ENCODE measurements around the gene TRAPPC14. TPM values are rescaled to one million over a fixed set of nuclear protein-coding genes. Genes with fewer than 3 reads are reported as not detected.

Gene TRAPPC14, protein sequence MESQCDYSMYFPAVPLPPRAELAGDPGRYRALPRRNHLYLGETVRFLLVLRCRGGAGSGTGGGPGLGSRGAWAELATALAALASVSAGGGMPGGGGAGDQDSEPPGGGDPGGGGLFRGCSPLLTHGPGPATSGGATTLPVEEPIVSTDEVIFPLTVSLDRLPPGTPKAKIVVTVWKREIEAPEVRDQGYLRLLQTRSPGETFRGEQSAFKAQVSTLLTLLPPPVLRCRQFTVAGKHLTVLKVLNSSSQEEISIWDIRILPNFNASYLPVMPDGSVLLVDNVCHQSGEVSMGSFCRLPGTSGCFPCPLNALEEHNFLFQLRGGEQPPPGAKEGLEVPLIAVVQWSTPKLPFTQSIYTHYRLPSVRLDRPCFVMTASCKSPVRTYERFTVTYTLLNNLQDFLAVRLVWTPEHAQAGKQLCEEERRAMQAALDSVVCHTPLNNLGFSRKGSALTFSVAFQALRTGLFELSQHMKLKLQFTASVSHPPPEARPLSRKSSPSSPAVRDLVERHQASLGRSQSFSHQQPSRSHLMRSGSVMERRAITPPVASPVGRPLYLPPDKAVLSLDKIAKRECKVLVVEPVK
- 9.6 to 15.3 TPM (median 14.0 TPM) in 5 replicates for total RNA-seq (2022; extraction: Qiagen RNA extraction; ENCODE audit: low read depth)

DNA sequence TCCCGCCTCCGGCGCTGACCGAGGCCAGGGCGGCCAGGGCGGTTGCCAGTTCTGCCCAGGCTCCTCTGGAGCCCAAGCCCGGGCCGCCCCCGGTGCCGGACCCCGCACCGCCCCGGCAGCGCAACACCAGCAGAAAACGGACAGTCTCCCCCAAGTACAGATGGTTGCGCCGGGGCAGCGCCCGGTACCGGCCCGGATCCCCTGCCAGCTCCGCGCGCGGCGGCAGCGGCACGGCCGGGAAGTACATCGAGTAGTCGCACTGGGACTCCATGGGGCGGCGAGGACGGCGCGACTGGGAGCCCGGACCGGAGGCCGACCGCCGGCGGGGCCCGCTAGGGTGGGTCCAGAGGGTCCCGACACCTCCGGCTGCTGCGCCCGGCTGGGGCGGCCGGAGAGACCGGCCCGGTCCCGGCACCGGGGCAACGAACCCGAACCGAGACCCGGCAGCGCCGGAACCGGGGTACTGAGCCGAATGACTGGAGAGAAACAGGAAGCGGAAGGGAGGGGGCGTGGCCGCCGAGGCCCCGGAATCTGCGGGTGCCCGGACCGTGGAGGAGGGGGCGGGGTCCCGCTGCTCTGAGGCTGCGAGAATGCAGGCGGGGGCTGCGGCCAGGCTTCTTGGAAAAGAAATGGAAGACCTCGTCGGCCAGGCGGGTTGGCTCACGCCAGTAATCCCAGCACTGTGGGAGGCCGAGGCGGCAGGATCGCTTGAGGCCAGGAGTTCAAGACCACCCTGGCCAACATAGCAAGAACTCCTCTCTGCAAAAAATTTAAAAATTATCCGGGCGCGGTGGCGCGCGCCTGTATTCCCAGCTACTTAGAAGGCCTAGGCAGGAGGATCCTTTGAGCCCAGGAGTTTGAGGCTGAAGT lies at the start of gene TRAPPC14:
Gene TRAPPC14, minus strand, starts transcription at position 495 of the 870 bp plus-strand sequence. Its CDS starts 224 bp downstream, at position 271.

DNA sequence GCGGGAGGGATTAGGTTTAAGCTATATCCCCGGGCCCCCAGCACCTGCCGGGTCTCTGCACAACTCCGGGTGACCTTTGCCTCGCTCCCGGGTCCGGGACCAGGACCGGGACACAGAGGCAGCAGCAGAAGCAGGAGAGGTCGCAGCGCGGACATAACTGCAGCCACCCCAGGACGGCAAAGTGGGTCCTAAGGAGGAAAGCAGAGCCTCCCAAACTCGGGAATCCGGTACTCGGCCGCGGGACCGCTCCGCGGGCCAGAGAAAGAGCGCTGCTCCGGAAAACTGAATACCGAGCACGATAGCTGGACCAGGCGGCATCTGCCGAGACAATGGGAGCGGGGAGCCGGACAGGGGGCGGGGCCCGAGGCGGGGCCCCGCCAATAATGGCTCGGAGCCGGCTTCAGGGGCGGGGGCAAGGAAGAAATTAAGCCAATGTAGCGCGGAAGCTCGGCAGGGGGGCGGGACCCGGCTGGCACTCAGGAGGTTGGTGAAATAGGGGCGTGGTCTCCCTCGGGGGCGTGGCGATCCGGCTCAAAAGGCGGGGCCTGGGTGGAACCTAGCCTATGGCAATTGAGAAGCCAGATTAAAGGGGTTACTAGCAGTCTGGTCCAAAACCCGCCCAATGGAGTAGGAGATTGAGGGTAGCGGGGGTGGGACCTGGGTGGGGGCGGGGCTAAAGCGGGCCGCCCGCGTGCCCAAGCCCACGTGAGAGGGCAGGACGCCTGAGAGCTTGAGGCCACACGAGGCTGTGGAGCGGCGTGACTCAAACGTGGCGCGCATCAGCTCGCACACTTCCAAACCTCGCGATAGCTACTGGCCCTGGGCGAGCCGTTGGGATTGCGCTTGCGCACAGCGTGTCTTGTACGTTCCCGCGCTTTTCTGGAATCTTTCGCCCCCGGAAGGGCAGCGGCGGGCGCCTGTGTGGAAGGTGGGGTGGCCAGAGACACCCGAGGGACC lies 18.8 kb upstream of the TRAPPC14 start, which contains the start of the genes GPC2 and STAG3:
Gene GPC2, minus strand, starts transcription at position 337 of the 957 bp plus-strand sequence. Its CDS starts 182 bp downstream, at position 155.
Gene STAG3, plus strand, starts transcription at position 874 of the 957 bp plus-strand sequence. CDS start 2,639 bp downstream, outside the sequence.

DNA sequence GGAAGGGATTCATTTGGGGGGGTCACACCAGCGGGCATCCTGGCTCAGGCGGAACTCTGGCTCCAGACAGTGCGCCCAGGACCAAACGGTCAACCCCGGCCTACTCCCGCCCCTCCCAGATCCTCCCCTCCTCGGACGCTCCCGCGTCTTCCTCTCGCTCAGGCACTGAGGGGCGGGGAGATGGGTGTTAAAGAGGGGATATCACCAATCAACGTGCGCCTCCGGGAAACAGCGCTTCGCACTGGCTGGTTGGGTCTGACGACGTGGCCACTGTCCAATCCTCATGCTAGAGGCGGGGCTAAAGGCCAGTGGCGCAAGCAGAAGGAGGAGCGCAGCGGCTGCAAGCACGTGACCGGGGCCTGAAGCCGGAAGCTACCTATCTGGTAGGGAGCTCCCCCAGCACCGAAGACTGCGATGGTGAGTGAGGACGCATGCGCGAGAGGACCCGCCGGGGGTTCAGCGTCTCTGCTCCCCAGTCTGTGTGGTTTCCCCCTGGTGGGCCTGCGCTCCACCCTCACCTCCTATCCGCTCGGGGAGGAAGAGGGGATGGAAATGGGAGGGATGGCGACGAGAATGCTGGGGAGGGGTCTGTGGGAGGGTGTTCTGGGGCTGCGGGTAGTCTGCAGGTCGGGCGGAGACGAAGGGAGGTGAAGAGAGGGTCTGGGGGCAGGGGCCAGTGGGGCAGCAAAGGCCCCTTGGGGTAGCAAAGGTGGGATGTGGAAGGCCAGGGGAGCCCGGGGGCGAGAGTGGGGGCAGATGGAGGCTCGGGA lies 9.8 kb downstream of the TRAPPC14 start, which contains the start of gene LAMTOR4:
Gene LAMTOR4, plus strand, starts transcription at position 360 of the 770 bp plus-strand sequence. Its CDS starts 55 bp downstream, at position 415.

DNA sequence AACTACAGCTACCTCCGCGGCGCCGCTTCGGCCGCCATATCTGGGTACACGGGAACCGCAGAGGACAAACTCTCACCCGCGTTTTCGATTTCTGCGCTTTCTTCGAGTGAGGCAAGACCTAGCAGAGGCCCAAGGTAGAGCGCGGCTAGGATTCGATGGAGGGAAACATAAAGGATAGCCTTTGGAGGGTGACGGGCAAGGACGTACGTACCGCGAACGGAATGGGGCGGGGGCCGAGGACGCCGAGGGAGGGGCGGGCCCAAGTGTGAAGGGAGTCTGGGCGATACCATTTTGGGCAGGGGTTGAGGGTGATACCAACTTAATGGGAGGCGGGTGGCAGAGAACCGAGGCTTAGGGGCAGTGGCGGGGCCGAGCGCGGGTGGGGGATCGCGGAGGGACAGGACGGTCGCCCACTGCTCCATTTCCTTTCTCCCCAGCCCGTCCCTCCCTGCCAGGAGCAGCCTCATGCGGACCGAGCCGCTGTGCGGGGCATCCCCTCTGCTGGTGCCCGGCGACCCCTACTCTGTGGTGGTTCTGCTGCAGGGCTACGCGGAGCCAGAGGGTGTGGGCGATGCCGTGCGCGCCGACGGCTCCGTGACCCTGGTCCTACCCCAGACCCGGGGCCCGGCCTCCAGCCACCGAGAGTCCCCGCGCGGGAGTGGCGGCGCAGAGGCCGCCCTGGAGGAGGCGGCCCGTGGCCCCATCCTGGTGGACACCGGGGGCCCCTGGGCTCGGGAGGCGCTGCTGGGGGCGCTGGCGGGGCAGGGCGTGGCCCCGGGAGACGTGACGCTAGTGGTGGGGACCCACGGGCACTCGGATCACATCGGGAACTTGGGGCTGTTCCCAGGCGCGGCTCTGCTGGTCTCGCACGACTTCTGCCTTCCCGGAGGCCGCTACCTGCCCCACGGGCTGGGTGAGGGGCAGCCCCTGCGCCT lies 31.3 kb downstream of the TRAPPC14 start, which contains the start of gene MBLAC1:
Gene MBLAC1, plus strand, starts transcription at position 37 of the 935 bp plus-strand sequence. Its CDS starts 429 bp downstream, at position 466.

DNA sequence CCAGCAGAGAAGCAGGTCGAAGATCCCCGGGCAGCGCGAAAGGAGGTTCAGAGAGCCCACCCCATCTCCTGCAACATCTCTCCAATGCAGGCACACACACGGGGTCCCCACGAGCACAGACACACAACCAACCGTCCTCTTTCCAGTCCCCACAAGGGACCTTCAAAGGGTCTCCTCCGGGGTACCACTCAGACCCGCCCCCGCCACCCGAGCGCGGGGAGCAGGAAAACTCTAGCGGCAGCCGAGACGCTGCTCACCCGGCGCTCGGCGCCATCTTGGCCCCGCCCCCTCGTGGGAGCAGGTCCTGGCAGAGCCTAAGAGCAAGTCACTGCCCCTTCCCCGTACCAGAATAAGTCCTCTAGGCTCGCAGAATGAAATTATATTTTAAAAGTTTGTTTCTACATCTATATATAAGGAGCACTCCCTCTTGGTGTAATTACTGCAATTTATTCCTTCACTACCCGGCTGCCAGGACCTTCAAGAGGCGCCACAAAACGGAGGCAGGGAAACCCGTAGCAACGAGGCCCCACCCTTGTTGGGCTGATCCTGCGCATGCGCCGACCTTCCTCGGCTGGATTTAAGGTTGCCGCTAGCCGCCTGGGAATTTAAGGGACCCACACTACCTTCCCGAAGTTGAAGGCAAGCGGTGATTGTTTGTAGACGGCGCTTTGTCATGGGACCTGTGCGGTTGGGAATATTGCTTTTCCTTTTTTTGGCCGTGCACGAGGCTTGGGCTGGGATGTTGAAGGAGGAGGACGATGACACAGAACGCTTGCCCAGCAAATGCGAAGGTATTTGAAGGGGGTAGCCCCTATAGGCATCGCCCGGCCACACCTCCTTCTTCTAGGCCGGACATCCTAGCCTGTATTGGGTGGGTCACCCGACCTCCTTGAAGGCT lies 39.2 kb downstream of the TRAPPC14 start, which contains the start of the genes CNPY4 and TAF6:
Gene CNPY4, plus strand, starts transcription at position 563 of the 898 bp plus-strand sequence. Its CDS starts 111 bp downstream, at position 674.
Gene TAF6, minus strand, starts transcription at position 287 of the 898 bp plus-strand sequence. CDS start 5,149 bp downstream, outside the sequence.

Other genes starting within 250 kb of the TRAPPC14 start
- 25.4 to 29.5 TPM (median 27.3 TPM) in 5 replicates for gene TRIM4, start 239.2 kb downstream of the TRAPPC14 start, total RNA-seq (2022; extraction: Qiagen RNA extraction; ENCODE audit: low read depth)
- gene GJC3, start 229.1 kb downstream of the TRAPPC14 start, total RNA-seq (2022; extraction: Qiagen RNA extraction; ENCODE audit: low read depth), result 0.09 to 0.18 TPM (median 0.13 TPM) in 4 of 5 replicates, not detected in the other
- gene AZGP1, start 182.7 kb downstream of the TRAPPC14 start, total RNA-seq (2022; extraction: Qiagen RNA extraction; ENCODE audit: low read depth), result 0.23 TPM in 1 of 5 replicates, not detected in the others
- gene ZKSCAN1, start 143.1 kb downstream of the TRAPPC14 start, total RNA-seq (2022; extraction: Qiagen RNA extraction; ENCODE audit: low read depth), result 8.0 to 12.2 TPM (median 10.6 TPM) in 5 replicates
- gene ZSCAN21, start 108.9 kb downstream of the TRAPPC14 start, total RNA-seq (2022; extraction: Qiagen RNA extraction; ENCODE audit: low read depth), result 9.5 to 11.9 TPM (median 9.9 TPM) in 5 replicates
- gene ZNF3, start 77.0 kb downstream of the TRAPPC14 start, total RNA-seq (2022; extraction: Qiagen RNA extraction; ENCODE audit: low read depth), result 19.1 to 27.5 TPM (median 22.3 TPM) in 5 replicates
- 169 to 186 TPM (median 179 TPM) in 5 replicates for gene COPS6, start 69.8 kb downstream of the TRAPPC14 start, total RNA-seq (2022; extraction: Qiagen RNA extraction; ENCODE audit: low read depth)
- 236 to 264 TPM (median 254 TPM) in 5 replicates for gene MCM7, start 57.3 kb downstream of the TRAPPC14 start, total RNA-seq (2022; extraction: Qiagen RNA extraction; ENCODE audit: low read depth)
- gene AP4M1, start 57.1 kb downstream of the TRAPPC14 start, total RNA-seq (2022; extraction: Qiagen RNA extraction; ENCODE audit: low read depth), result 13.8 to 17.6 TPM (median 15.3 TPM) in 5 replicates
- gene TAF6, start 39.4 kb downstream of the TRAPPC14 start, total RNA-seq (2022; extraction: Qiagen RNA extraction; ENCODE audit: low read depth), result 54.0 to 75.4 TPM (median 65.5 TPM) in 5 replicates
- 8.6 to 13.2 TPM (median 11.4 TPM) in 5 replicates for gene CNPY4, start 39.1 kb downstream of the TRAPPC14 start, total RNA-seq (2022; extraction: Qiagen RNA extraction; ENCODE audit: low read depth)
- 2.3 to 3.1 TPM (median 2.7 TPM) in 5 replicates for gene MBLAC1, start 31.8 kb downstream of the TRAPPC14 start, total RNA-seq (2022; extraction: Qiagen RNA extraction; ENCODE audit: low read depth)
- gene LAMTOR4, start 9.8 kb downstream of the TRAPPC14 start, total RNA-seq (2022; extraction: Qiagen RNA extraction; ENCODE audit: low read depth), result 163 to 183 TPM (median 169 TPM) in 5 replicates
- gene GAL3ST4, start 9.9 kb upstream of the TRAPPC14 start, total RNA-seq (2022; extraction: Qiagen RNA extraction; ENCODE audit: low read depth), result 0.10 to 0.26 TPM (median 0.18 TPM) in 4 of 5 replicates, not detected in the other
- 0.70 to 1.4 TPM (median 1.2 TPM) in 5 replicates for gene GPC2, start 18.7 kb upstream of the TRAPPC14 start, total RNA-seq (2022; extraction: Qiagen RNA extraction; ENCODE audit: low read depth)
- gene STAG3, start 19.2 kb upstream of the TRAPPC14 start, total RNA-seq (2022; extraction: Qiagen RNA extraction; ENCODE audit: low read depth), result 0.08 to 0.27 TPM (median 0.14 TPM) in 4 of 5 replicates, not detected in the other
- gene PVRIG, start 61.2 kb upstream of the TRAPPC14 start, total RNA-seq (2022; extraction: Qiagen RNA extraction; ENCODE audit: low read depth), result not detected in 5 replicates
- not detected in 5 replicates for gene SPDYE3, start 149.0 kb upstream of the TRAPPC14 start, total RNA-seq (2022; extraction: Qiagen RNA extraction; ENCODE audit: low read depth)
- 20.2 to 38.1 TPM (median 31.9 TPM) in 5 replicates for gene PILRB, start 199.4 kb upstream of the TRAPPC14 start, total RNA-seq (2022; extraction: Qiagen RNA extraction; ENCODE audit: low read depth)
- gene PILRA, start 214.8 kb upstream of the TRAPPC14 start, total RNA-seq (2022; extraction: Qiagen RNA extraction; ENCODE audit: low read depth), result 3.4 to 5.8 TPM (median 5.2 TPM) in 5 replicates

Data from A549 treated with DMSO at 1 μM for 4 hours (cell line).